Measurements from ENCODE around the gene NEDD4.

- TF ChIP-seq YY1 (IDR thresholded peaks at IDR 0.05; ENCODE audit: insufficient read depth, insufficient read length) (no peak), SUZ12 (IDR thresholded peaks at IDR 0.05; ENCODE audit: extremely low read depth, insufficient read depth, insufficient read length) (no peak)
Observed at GRCh38 chr15:55893852-55894251, 99.6 kb downstream of the NEDD4 start.
